PC-9 (cell line): Measurements from ENCODE around the gene LAMA3. TPM values are rescaled to one million over a fixed set of nuclear protein-coding genes. Genes with fewer than 3 reads are reported as not detected.
A peak's percentile ranks its signal among the peaks of the same experiment; 100 is the strongest.

Experiments used
- BruUV-seq: library from RNA; stranded (reverse); fragments of 400-500 nt; replicated peaks from 2 replicates; lab custom pipeline; 2021; lab: Mats Ljungman, UMichigan
- CTCF ChIA-PET: fragments of 300-600 bp; sonication (Branson Sonifier 250); formaldehyde crosslinking; loops from one replicate; lab custom pipeline; 2022; ENCODE audit warnings: antibody characterized with exemption; lab: Charles Lee
- POLR2A ChIA-PET: fragments of 300-600 bp; sonication (Branson Sonifier 250); formaldehyde crosslinking; loops from one replicate; lab custom pipeline; 2022; ENCODE audit warnings: antibody characterized with exemption; ENCODE audit not compliant: unreplicated experiment; lab: Charles Lee
- DNase-seq, 2 experiments: peaks; one replicate each; pipeline versions ENCODE4 v3.0.0 to v3.0.0-alpha.2; 2015 to 2022; ENCODE audit warnings: mixed read lengths in 1 of 2
- H2AFZ ChIP-seq: fragments of 200-600 bp; sonication (generic); 2 replicates; pipeline ENCODE4 v1.8.1; 2017; ENCODE audit warnings: antibody characterized with exemption
- H3F3A ChIP-seq: fragments of 200-600 bp; sonication (generic); 2 replicates; pipeline ENCODE4 v1.8.1; 2017; ENCODE audit warnings: antibody characterized with exemption, mild to moderate bottlenecking, low read depth; ENCODE audit not compliant: insufficient read depth
- H3K27ac ChIP-seq: fragments of 200-600 bp; sonication (generic); 2 replicates; pipeline ENCODE4 v1.6.1; 2016; ENCODE audit warnings: mixed run types
- H3K27me3 ChIP-seq: fragments of 200-600 bp; sonication (generic); 2 replicates; pipeline ENCODE4 v1.6.1; 2016; ENCODE audit warnings: low read depth, mixed run types; ENCODE audit not compliant: insufficient read depth
- H3K36me3 ChIP-seq: fragments of 200-600 bp; sonication (generic); 2 replicates; pipeline ENCODE4 v1.6.1; 2016; ENCODE audit warnings: low read depth, mixed run types
- H3K4me1 ChIP-seq: fragments of 200-600 bp; sonication (generic); replicated peaks from 2 replicates; pipeline ENCODE4 v1.6.1; 2016; ENCODE audit warnings: mixed run types; ENCODE audit not compliant: insufficient read depth
- H3K4me2 ChIP-seq: fragments of 200-600 bp; sonication (generic); 2 replicates; pipeline ENCODE4 v1.6.1; 2017; ENCODE audit warnings: mixed run types
- H3K4me3 ChIP-seq: fragments of 200-600 bp; sonication (generic); 2 replicates; pipeline ENCODE4 v1.6.1; 2016; ENCODE audit warnings: mixed run types
- H3K79me2 ChIP-seq: fragments of 200-600 bp; sonication (generic); 2 replicates; pipeline ENCODE4 v1.6.1; 2017; ENCODE audit warnings: low read depth, mixed run types
- H3K9me2 ChIP-seq: fragments of 200-600 bp; sonication (generic); 2 replicates; pipeline ENCODE4 v1.8.1; 2017; ENCODE audit warnings: mild to moderate bottlenecking; ENCODE audit not compliant: insufficient read depth
- H3K9me3 ChIP-seq: fragments of 200-600 bp; sonication (generic); 2 replicates; pipeline ENCODE4 v1.8.1; 2016; ENCODE audit warnings: low read depth; ENCODE audit not compliant: insufficient read depth
- H4K20me1 ChIP-seq: fragments of 200-600 bp; sonication (generic); 2 replicates; pipeline ENCODE4 v1.8.1; 2017; ENCODE audit not compliant: insufficient read depth
- CTCF ChIP-seq: fragments of 200-600 bp; sonication (generic); conservative IDR thresholded peaks from 2 replicates; pipeline ENCODE4 v1.6.1; 2017; ENCODE audit warnings: mixed run types, antibody characterized with exemption, mild to moderate bottlenecking, moderate library complexity
- EZH2 ChIP-seq: fragments of 200-600 bp; sonication (generic); IDR thresholded peaks from 2 replicates; pipeline ENCODE4 v1.8.0; 2017; ENCODE audit warnings: antibody characterized with exemption, low read depth
- intact Hi-C: fragments of 100-400 bp; cut with micrococcal nuclease; formaldehyde crosslinking; loops from one replicate; pipeline ENCODE4 v1.10.0; 2022; ENCODE audit not compliant: unreplicated experiment
- total RNA-seq: library from RNA; stranded (reverse); gene quantifications from 2 replicates; pipeline ENCODE4 v1.2.3, GENCODE V29; 2021

LAMA3 gene
- total RNA-seq, 1 experiment from 2014 or later: 44.4 TPM

GRCh38 chr18:23648940-23649607 lies 40.2 kb upstream of the LAMA3 start:
- intact Hi-C loops: no loop called here
- Histone ChIP-seq H3K9me3 (no peaks in the 10 kb centered on the region), H3K27me3 (no peaks in the 10 kb centered on the region), H2AFZ (no peak overlapping the region), H3K4me1 (peaks cover 19% of the 10 kb centered on the region), H3K9me2 (no peaks in the 10 kb centered on the region), H3K4me2 (no peak overlapping the region), H3K4me3 (no peak overlapping the region), H3K27ac (no peak overlapping the region), H3F3A (peaks cover 16% of the 10 kb centered on the region; the same call in 1 of the 2 replicates), H4K20me1 (no peaks in the 10 kb centered on the region), H3K36me3 (no peaks in the 10 kb centered on the region), H3K79me2 (no peaks in the 10 kb centered on the region)
- no TSS peak for BruUV-seq
- ChIA-PET CTCF (no interaction called here), POLR2A (no interaction called here)
- DNase-seq: no peak
- no peak for TF ChIP-seq CTCF
- no peak for TF ChIP-seq EZH2

DNA sequence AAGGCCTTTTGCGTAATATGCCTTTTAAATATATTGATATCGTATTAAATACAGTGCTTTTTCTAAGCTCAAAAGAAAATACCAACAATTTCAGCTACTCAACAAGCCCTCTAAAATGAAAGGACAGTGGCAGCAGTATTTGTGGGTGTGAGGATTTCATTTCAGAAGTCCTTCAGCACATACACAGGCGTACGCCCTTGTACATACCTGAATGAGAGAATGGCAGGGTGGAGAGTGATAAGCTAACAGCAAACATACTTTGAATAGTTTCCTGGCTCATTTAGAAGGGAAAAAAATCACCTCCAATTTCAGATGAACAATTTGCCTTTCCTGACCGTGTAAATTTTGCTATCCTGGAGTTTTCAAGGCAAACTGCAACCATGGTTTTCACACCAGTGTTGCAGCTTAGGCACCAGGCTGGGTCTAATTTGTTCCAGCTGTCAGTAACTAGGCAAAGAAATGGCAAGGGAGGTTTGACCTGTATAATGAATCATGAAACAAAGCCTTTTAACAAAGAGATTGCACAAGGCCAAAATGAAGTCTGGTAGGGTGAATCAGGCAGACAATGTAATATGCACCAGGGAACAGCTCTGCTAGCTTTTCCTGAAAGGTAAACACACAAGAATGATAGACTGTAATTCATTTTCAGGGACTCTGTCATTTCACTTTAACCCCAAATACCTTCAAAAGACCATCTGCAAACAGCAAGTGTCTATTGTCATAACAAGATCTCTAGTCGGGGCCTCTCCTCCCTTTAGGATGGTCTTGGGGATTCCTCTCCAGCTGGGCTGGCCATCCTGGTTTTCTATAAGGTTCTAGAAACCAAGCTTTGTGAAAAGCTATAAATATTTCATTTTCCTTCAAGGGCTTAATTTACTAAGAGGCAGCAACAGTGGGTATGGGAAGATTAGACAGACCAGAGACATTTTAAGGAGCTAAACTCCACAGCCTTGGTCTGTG lies 38.0 kb upstream of the LAMA3 start:
- H4K20me1 ChIP-seq: no peaks in the 10 kb centered on the region
- peak; percentile 33 to 81 for DNase-seq
- peaks cover 19% of the 10 kb centered on the region for H3K4me1 ChIP-seq
- H3K27ac ChIP-seq: 0 out of 2 replicates have a peak overlapping the region, but pooled peaks have one; percentile 7
- intact Hi-C loops: no loop called here
- H2AFZ ChIP-seq: no peak overlapping the region
- peaks cover 16% of the 10 kb centered on the region; the same call in 1 of the 2 replicates for H3F3A ChIP-seq
- no peaks in the 10 kb centered on the region for H3K9me3 ChIP-seq
- no peaks in the 10 kb centered on the region for H3K79me2 ChIP-seq
- ChIA-PET POLR2A (interaction anchor here (0.6 to 0.7 kb wide), 3 partner anchors 16 to 627 kb away, joined by 3 to 8 read pairs (median 4); no protein-coding TSS in a partner anchor), CTCF (no interaction called here)
- no peak overlapping the region for H3K4me3 ChIP-seq
- no peaks in the 10 kb centered on the region for H3K9me2 ChIP-seq
- H3K4me2 ChIP-seq: peak overlapping the region; percentile 40
- no peak for TF ChIP-seq CTCF
- no peak for TF ChIP-seq EZH2
- H3K36me3 ChIP-seq: no peaks in the 10 kb centered on the region
- no peaks in the 10 kb centered on the region for H3K27me3 ChIP-seq
- no TSS peak for BruUV-seq

DNA sequence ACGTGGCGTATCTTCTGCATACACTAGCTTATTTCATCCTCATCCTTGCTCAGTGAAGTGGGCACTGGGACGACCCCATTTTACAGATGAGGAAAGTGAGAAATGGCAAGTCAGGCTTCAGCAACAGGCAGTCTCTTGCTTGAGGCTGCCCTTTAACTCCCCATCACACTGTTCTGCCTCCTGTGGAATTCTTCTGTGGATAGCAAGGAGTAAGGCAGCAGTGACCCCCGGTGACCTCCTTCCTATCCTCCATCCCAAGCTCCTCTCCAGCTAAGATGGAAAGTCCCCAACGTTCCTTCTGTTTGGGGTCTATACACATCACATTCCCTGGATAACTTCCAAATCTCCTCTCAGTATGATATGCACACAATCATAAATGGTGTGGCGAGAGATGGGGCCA lies 37.0 kb upstream of the LAMA3 start:
- TF ChIP-seq CTCF (no peak), EZH2 (no peak)
- peaks cover 16% of the 10 kb centered on the region; the same call in 1 of the 2 replicates for H3F3A ChIP-seq
- H3K9me2 ChIP-seq: no peaks in the 10 kb centered on the region
- intact Hi-C loops: no loop called here
- POLR2A ChIA-PET: no interaction called here
- no peaks in the 10 kb centered on the region for H4K20me1 ChIP-seq
- no peak overlapping the region for H3K27ac ChIP-seq
- H3K79me2 ChIP-seq: no peaks in the 10 kb centered on the region
- no peaks in the 10 kb centered on the region for H3K36me3 ChIP-seq
- peaks cover 19% of the 10 kb centered on the region for H3K4me1 ChIP-seq
- peak overlapping the region; percentile 40; the same call in 1 of the 2 replicates for H3K4me2 ChIP-seq
- CTCF ChIA-PET: no interaction called here
- DNase-seq: no peak
- H3K4me3 ChIP-seq: no peak overlapping the region
- BruUV-seq: no TSS peak
- no peak overlapping the region for H2AFZ ChIP-seq
- no peaks in the 10 kb centered on the region for H3K9me3 ChIP-seq
- H3K27me3 ChIP-seq: no peaks in the 10 kb centered on the region
